AG04449 (cell line): ENCODE measurements around the gene RNF212.

Source experiments
- CTCF ChIA-PET: fragments of 350-600 bp; formaldehyde crosslinking; extraction: SDS; loops from one replicate; lab custom pipeline; 2021; ENCODE audit warnings: antibody characterized with exemption; lab: Yijun Ruan, JAX
- POLR2A ChIA-PET: fragments of 400-600, 350-600 bp; formaldehyde crosslinking; extraction: SDS; loops from one replicate; lab custom pipeline; 2020; ENCODE audit warnings: antibody characterized with exemption, inconsistent platforms; lab: Yijun Ruan, JAX
- DNase-seq: peaks from one replicate; pipeline ENCODE4 v3.0.0-alpha.2; 2010; ENCODE audit warnings: low read depth, low spot score
- H3K4me3 ChIP-seq: 2 replicates; pipeline ENCODE4 v1.5.1; 2011; ENCODE audit warnings: low read depth, mild to moderate bottlenecking, control low read depth, low read length
- CTCF ChIP-seq: IDR thresholded peaks from one replicate; pipeline ENCODE4 v1.5.1; 2011; ENCODE audit warnings: mild to moderate bottlenecking, moderate library complexity, low read length, control low read depth, inconsistent platforms; ENCODE audit not compliant: insufficient read depth; ENCODE audit errors: missing control alignments

Gene RNF212

DNA sequence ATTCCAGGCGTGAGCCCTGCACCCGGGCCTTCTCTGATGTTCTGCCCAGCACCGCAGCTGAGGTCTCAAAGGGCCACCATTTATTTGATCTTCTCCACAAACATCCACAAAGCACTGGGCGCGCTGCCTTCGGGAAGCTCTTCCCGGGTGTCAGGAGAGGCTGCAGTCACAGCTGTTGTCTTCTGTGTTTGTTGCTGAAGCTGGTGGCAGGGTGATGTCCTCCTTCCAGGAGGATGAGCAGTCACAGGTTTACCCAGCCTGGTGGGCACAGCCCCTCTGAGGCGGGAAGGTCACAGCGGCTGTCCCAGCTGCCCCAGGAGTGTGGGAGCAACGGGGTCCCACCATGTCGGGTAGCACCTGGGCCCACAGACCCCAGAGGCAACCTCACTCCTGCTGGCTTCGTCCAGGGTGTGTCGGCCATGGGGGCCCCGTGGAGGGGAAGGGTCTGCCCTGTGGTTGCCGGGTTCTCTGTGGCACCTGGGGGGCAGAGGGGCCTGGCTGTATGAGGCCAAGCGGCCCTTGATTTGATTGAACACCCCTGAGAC is 74.3 kb downstream of the RNF212 start:
- POLR2A ChIA-PET, result no interaction called here
- TF ChIP-seq CTCF, result no peak
- H3K4me3 ChIP-seq, result no peak overlapping the region

DNA sequence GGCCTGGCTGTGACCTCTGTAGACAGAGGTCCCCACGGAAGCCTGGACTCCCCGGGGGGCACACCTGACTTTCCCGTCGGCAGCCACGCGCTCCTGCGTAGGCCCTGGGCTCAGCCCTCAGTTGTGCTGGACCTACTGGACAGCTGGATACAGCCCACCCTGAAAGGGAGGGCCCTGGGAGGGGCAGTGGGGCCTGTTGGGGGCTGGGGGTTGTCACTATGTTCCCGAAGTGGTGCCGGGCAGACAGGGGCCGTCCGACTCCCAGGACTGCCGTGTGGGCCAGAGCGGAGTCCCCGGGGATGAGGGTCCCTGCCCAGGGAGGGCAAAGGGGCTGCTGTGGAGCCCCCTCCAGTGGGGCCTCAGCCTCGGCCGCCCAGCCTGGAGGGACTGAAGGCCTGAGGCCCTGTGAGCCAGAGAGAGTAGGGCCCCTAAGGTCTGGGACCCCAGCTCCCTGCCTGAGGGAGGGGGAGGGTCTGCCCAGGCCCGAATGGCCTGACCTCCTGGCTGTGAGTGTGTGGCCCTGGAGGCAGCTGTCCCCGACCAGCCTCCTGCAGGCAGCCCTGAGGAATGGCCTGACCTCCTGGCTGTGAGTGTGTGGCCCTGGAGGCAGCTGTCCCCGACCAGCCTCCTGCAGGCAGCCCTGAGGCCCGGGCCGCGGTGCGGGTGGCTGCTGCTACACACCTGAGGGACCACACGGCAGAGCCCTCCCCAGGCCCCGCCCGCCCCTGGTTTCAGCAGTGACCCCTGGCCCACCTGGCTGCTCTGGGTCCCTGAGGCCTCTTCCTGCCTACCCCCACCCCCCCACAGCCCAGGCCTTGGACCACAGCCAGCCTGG is 76.2 kb downstream of the RNF212 start:
- no peak for TF ChIP-seq CTCF
- no peak for DNase-seq
- no peak overlapping the region for H3K4me3 ChIP-seq
- ChIA-PET POLR2A (no interaction called here), CTCF (interaction anchor here (0.5 to 0.9 kb wide), 2 partner anchors 9 to 42 kb away, joined by 3 to 4 read pairs; no protein-coding TSS in a partner anchor)

More for the DNA sequence above, 74.3 kb downstream of the RNF212 start:
- CTCF ChIA-PET, result no interaction called here
- DNase-seq, result no peak

- TF ChIP-seq CTCF, result no peak
- POLR2A ChIA-PET, result no interaction called here
- DNase-seq, result no peak
- no peak overlapping the region for H3K4me3 ChIP-seq
- CTCF ChIA-PET, result interaction anchor here (0.5 kb wide), 1 partner anchor 43 kb away, joined by 3 read pairs; no protein-coding TSS in a partner anchor
These were observed 77.3 kb downstream of the RNF212 start for GRCh38 chr4:1036095-1036494.

DNA sequence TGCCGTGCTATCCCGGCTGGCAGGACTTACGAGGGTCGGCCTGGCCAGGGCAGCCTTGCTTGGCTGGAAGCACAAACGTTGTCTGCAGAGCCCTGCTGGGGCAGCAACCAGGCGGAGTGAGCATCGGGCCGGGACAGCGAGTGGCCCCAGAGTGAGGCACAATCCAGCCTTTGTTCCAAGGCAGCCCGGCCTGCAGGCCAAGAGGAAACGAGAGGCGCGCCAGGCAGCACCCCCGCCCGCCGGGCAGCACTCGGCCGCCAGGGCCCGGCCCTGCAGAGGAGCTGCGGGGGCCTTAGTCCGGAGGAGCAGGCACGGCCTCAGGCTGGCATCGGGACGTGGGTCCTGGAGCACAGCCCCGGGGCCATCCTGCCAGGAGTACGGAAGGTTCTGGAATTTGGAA is 77.9 kb downstream of the RNF212 start:
- DNase-seq, result no peak
- CTCF ChIA-PET, result no interaction called here
- no peak overlapping the region for H3K4me3 ChIP-seq
- no peak for TF ChIP-seq CTCF
- POLR2A ChIA-PET, result no interaction called here

DNA sequence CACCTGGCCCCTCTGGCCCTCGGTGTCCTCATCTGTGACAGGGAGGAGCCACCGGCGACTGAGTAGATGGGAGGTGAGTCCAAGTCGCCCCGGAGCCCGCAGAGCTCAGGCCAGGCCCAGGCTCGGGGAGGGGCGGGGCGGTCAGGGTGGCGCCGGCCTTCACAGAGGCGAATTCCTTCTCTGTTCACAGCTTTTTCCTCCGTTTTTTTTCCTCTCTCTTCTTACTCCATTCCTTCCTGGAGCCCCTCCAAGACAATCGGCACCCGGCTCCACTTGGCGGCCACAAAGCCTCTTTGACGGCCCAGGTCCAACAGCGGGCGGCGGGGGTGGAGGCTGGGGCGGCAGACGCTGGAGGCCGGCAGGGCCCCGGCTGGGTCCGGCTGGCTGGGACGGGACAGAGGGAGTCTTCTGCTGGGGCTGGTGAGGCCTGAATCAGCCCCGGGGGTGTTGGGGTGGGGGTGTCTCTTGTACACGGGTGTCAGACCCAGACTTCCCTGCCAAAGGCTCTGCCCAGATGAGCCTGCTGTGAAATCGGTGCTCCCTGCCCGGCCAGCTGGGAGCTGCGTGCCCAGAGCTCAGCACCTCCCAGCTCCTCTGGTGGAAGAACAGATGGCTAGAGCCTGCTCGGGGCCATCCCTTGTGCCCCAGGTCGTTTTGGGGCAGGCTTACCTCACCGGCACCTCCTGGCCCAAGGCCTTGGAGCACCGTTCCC is 79.4 kb downstream of the RNF212 start:
- no peak overlapping the region for H3K4me3 ChIP-seq
- POLR2A ChIA-PET, result interaction anchor here (1.2 kb wide), 1 partner anchor 10 kb away, joined by 3 read pairs; no protein-coding TSS in a partner anchor

More for the DNA sequence above, 79.4 kb downstream of the RNF212 start:
- TF ChIP-seq CTCF, result no peak
- CTCF ChIA-PET, result no interaction called here
- no peak for DNase-seq
